Kidney epithelial cell (primary cell): ENCODE data around the gene ZNF14. TPM values are rescaled to one million over a fixed set of nuclear protein-coding genes. Genes with fewer than 3 reads are reported as not detected.

Experiments
- DNase-seq: peaks from one replicate; pipeline ENCODE4 v3.0.0-alpha.2; 2010; ENCODE audit warnings: low read depth
- H3K27me3 ChIP-seq: 2 replicates; pipeline ENCODE4 v1.6.0; 2011; ENCODE audit warnings: low read length; ENCODE audit not compliant: control insufficient read depth, insufficient read depth
- H3K36me3 ChIP-seq: 2 replicates; pipeline ENCODE4 v1.5.1; 2011; ENCODE audit warnings: low read length; ENCODE audit not compliant: control insufficient read depth, insufficient read depth
- H3K4me3 ChIP-seq: 2 replicates; pipeline ENCODE4 v1.5.1; 2011; ENCODE audit warnings: low read depth, mild to moderate bottlenecking, control low read depth, low read length
- total RNA-seq: library from RNA; depleted of rRNA; stranded (reverse); fragments of >200 nt; gene quantifications from 2 replicates; pipeline ENCODE4 v1.2.3, GENCODE V29; 2015
- TF ChIP-seq, protein P1 (sequence below): IDR thresholded peaks from 2 replicates; pipeline ENCODE4 v1.5.1; 2011; ENCODE audit warnings: mild to moderate bottlenecking, moderate library complexity, low read length, control low read depth, inconsistent platforms; ENCODE audit not compliant: insufficient read depth, poor library complexity, severe bottlenecking

Gene ZNF14
- total RNA-seq, 1 donor from 2014 or later = 4.0 TPM

DNA sequence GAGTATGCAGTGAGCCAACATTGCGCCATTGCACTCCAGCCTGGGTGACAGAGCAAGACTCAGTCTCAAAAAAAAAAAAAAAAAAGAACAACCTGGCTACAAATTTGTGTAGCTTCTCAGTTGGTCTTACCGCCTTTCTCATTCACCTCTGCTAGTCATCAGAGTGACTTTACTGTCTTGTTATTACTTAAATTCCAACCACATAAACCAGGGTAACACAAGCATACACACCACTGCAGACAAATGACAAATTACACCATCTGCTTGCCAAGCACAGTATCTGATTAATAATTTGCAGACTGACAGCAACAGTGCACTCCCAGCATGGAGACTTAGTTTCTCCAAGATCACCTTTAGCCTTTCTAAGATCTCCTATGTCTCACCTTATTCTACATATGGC is 11.0 kb downstream of the ZNF14 start:
- Histone ChIP-seq H3K36me3 (no peaks in the 10 kb centered on the region), H3K4me3 (no peak overlapping the region), H3K27me3 (no peaks in the 10 kb centered on the region)
- no peak for DNase-seq
- TF ChIP-seq, protein P1, sequence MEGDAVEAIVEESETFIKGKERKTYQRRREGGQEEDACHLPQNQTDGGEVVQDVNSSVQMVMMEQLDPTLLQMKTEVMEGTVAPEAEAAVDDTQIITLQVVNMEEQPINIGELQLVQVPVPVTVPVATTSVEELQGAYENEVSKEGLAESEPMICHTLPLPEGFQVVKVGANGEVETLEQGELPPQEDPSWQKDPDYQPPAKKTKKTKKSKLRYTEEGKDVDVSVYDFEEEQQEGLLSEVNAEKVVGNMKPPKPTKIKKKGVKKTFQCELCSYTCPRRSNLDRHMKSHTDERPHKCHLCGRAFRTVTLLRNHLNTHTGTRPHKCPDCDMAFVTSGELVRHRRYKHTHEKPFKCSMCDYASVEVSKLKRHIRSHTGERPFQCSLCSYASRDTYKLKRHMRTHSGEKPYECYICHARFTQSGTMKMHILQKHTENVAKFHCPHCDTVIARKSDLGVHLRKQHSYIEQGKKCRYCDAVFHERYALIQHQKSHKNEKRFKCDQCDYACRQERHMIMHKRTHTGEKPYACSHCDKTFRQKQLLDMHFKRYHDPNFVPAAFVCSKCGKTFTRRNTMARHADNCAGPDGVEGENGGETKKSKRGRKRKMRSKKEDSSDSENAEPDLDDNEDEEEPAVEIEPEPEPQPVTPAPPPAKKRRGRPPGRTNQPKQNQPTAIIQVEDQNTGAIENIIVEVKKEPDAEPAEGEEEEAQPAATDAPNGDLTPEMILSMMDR = no peak

DNA sequence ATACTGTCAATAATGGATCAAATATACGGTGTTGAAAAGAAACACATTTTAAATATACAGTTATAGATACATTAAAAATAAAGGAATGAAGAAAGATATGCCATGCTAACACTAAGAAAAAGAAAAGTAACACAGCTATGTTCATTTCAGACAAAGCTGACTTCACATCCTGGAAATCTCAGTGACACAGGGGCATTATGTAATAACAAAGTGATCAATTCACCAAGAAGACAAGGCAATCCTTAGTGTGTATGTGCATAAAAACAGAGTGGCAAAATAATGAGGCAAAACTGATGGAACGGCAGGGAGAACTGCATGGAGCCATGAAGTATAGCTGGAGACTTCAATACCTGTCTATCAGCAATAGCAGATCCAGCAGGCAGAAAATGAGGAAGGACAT is 13.1 kb downstream of the ZNF14 start:
- H3K36me3 ChIP-seq = no peaks in the 10 kb centered on the region
- H3K4me3 ChIP-seq = no peak overlapping the region
- DNase-seq = no peak
- TF ChIP-seq, protein P1 = no peak
- H3K27me3 ChIP-seq = no peaks in the 10 kb centered on the region

DNA sequence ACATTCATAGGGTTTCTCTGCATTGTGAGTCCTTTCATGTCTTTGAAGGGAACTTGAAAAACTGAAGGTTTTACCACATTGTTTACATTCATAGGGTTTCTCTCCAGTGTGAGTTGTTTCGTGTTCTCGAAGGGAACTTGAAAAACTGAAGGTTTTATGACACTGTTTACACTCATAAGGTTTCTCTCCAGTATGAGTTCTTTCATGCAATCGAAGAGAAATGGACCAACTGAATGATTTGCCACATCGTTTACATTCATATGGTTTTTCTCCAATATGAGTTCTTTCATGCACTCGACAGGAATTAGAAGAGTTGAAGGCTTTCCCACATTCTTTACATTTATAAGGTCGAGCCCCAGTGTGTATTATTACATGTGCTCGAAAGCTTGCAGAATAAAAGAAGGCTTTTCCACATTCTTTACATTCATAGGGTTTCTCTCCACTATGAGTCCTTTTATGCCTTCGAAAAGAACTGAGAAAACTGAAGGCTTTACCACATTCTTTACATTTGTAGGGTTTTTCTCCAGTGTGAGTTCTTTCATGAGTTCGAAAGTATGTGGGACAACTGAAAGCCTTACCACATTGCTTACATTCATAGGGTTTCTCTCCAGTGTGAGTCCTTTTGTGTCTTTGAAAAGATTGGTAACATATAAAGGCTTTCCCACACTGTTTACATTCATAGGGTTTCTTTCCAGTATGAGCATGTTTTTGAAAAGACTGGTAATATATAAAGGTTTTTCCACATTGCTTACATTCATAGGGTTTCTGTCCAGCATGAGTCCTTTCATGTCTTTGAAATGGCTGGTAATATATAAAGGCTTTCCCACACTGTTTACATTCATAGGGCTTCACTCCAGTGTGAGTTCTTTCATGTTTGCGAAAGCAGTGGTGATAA is 20.7 kb downstream of the ZNF14 start:
- Histone ChIP-seq H3K27me3 (no peaks in the 10 kb centered on the region), H3K4me3 (no peak overlapping the region), H3K36me3 (peaks cover 3% of the 10 kb centered on the region)
- TF ChIP-seq, protein P1 = no peak
- no peak for DNase-seq

DNA sequence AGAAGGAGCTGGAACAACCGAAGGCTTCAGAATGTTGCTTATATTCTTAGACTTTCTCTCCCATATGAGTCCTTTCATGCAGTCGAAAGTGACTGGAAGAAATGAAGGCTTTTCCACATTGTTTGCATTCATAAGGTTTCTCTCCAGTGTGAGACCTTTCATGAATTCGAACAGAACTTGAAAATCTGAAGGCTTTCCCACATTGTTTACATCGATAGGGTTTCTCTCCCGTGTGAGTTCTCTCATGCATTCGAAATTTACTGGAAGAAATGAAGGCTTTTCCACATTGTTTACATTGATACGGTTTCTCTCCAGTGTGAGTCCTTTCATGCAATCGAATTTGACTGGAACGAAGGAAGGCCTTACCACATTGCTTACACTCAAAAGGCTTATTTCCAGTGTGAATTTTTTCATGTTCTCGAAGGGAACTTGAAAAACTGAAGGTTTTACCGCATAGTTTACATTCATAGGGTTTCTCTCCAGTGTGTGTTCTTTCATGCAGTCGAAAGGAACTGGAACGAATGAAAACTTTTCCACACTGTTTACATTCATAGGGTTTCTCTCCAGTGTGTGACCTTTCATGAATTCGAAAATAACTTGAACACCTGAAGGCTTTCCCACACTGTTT is 21.5 kb downstream of the ZNF14 start:
- Histone ChIP-seq H3K27me3 (no peaks in the 10 kb centered on the region), H3K4me3 (no peak overlapping the region), H3K36me3 (peaks cover 3% of the 10 kb centered on the region)
- TF ChIP-seq, protein P1 = no peak
- no peak for DNase-seq

DNA sequence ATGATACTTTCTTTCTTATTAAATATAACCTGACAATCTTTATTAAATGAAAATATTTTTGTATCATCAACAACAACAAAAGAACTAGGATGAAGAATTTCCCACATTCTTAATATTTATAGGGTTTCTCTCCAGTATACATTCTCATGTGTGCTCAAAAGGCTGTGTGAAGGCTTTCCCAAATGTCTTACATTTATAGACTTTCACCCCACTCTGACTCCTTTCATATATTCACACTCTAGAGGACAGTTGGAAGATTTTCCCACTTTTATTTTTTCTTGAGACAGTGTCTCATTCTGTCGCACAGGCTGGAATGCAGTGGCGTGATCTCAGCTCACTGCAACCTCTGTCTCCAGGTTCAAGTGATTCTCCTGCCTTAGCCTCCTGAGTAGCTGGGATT is 22.4 kb downstream of the ZNF14 start:
- no peak overlapping the region for H3K4me3 ChIP-seq
- no peak for DNase-seq
- TF ChIP-seq, protein P1 = no peak
- H3K36me3 ChIP-seq = peaks cover 3% of the 10 kb centered on the region
- no peaks in the 10 kb centered on the region for H3K27me3 ChIP-seq
